Adrenal gland (tissue), 5 donors: ENCODE data around the gene PKNOX2.

Experiments used
- CTCF ChIP-seq, 6 experiments: fragments of 450-650 bp in 4 of 6; fragments of 200-600 bp in 2 of 6; sonication (generic) in 1 of 6; IDR thresholded peaks; 1 replicate in 5 of 6; 2 replicates in 1 of 6; pipeline versions ENCODE4 v1.5.1 to v1.8.0; 2016 to 2021; ENCODE audit warnings: antibody characterized with exemption in 6 of 6, mild to moderate bottlenecking in 2 of 6, moderate library complexity in 1 of 6
- POLR2A ChIP-seq, 2 donors: fragments of 450-650 bp; IDR thresholded peaks; one replicate each; pipeline ENCODE4 v1.6.1; 2017; ENCODE audit warnings: antibody characterized with exemption in 2 of 2, mild to moderate bottlenecking in 2 of 2, moderate library complexity in 1 of 2
- donor health status: DM: no; HTN: no; CAD: no.

DNA sequence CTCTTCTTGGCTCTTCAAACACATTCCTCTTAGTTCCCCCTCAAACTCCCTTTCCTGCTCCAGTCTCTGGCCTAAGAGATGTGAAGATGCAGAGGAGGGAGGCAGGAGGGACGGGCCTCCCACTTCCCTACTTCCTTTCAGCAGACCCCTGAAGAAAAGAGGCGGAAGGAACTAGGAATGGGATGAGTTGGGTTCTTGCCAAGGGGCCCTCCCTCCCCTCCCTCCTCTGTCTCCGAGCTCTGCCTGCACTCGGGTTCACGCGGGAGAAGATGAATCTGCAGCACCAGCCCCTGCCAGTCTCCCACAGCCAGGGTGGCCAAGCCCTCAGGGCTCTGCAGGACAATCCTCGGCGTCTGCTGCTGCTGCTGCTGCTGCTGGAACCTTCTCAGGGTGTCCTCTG is 24.3 kb upstream of the PKNOX2 start:
- no peak for TF ChIP-seq CTCF (IDR thresholded peaks at IDR 0.05)
- no peak for TF ChIP-seq POLR2A (IDR thresholded peaks at IDR 0.05)
